VCaP (cell line): ENCODE measurements around the gene C2orf76.

Experiments used
- H3K27ac ChIP-seq: fragments of 450-650 bp; 2 replicates; pipeline ENCODE4 v1.5.1; 2017
- CTCF ChIP-seq: fragments of 450-650 bp; conservative IDR thresholded peaks from 2 replicates; pipeline ENCODE4 v1.5.1; 2017; ENCODE audit warnings: mild to moderate bottlenecking, moderate library complexity

Gene C2orf76

GRCh38 chr2:119291588-119292167 lies 75.0 kb downstream of the C2orf76 start:
- TF ChIP-seq CTCF = no peak
- H3K27ac ChIP-seq = peak overlapping the region; percentile 50

- TF ChIP-seq CTCF = peak; percentile 95
Measured at GRCh38 chr2:119290859-119291587, 75.6 kb downstream of the C2orf76 start.

GRCh38 chr2:119289642-119290041 lies 77.0 kb downstream of the C2orf76 start:
- no peak for TF ChIP-seq CTCF
- no peak overlapping the region for H3K27ac ChIP-seq

More at GRCh38 chr2:119290859-119291587, 75.6 kb downstream of the C2orf76 start:
- peak overlapping the region; percentile 50; the same call in 1 of the 2 replicates for H3K27ac ChIP-seq

- no peak for TF ChIP-seq CTCF
- H3K27ac ChIP-seq = no peak overlapping the region
Measured at GRCh38 chr2:119289093-119289492, 77.5 kb downstream of the C2orf76 start.

- TF ChIP-seq CTCF = no peak
- H3K27ac ChIP-seq = no peak overlapping the region
Measured at GRCh38 chr2:119288576-119288975, 78.1 kb downstream of the C2orf76 start.

- no peak for TF ChIP-seq CTCF
- H3K27ac ChIP-seq = no peak overlapping the region
Measured at GRCh38 chr2:119286661-119287060, 80.0 kb downstream of the C2orf76 start.

- peak overlapping the region; percentile 72 for H3K27ac ChIP-seq
- TF ChIP-seq CTCF = no peak
Measured at GRCh38 chr2:119283873-119284331, 82.7 kb downstream of the C2orf76 start.
